HG03175 (cell line): ENCODE data around the gene LRIT3.
"Not testable (repeated sequence)": the region's sequence is repeated elsewhere in the genome, so short reads cannot be mapped to it uniquely, and the experiment has no call there.

ENCODE experiments used
- ATAC-seq: cut with Tn5 transposase; IDR thresholded peaks from one replicate; pipeline ENCODE4 v1.9.1; 2021; ENCODE audit warnings: mild to moderate bottlenecking, moderate library complexity; ENCODE audit not compliant: unreplicated experiment

LRIT3 gene

DNA sequence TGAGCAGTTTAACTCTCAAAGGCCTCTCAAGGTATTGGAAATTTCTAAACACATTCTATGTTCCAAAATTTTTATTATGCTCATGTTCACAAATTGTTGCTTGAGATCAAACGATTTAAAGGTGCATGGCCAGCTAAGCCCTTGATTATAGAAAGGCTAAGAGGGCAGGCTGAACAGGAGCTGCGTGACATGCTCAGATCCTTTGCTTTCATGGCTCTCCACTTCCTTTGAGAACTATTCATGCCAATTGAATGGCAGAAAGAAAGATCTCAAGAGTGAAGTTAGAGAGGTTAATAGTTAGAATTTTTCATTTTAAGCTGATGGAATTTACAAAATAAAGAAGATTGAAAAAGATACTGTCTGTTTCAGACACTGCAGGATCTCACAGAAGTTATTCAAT, 594 bp downstream of the LRIT3 start:
- ATAC-seq = no peak

DNA sequence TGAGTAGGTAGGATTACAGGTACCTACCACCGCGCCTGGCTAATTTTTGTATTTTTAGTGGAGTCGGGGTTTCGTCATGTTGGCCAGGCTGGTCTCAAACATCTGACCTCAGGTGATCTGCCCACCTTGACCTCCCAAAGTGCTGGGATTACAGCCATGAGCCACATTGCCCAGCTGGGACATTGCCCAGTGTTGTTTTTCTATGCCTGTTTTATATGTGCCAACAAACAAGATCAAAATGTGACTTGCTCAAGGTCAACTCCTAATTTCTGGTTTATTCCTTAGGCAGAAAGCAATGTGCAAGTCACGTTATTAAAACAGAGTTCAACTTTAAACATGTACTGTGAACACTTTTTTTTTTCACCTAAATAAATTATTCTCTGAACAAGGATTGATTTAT, 2.7 kb downstream of the LRIT3 start:
- no peak for ATAC-seq

DNA sequence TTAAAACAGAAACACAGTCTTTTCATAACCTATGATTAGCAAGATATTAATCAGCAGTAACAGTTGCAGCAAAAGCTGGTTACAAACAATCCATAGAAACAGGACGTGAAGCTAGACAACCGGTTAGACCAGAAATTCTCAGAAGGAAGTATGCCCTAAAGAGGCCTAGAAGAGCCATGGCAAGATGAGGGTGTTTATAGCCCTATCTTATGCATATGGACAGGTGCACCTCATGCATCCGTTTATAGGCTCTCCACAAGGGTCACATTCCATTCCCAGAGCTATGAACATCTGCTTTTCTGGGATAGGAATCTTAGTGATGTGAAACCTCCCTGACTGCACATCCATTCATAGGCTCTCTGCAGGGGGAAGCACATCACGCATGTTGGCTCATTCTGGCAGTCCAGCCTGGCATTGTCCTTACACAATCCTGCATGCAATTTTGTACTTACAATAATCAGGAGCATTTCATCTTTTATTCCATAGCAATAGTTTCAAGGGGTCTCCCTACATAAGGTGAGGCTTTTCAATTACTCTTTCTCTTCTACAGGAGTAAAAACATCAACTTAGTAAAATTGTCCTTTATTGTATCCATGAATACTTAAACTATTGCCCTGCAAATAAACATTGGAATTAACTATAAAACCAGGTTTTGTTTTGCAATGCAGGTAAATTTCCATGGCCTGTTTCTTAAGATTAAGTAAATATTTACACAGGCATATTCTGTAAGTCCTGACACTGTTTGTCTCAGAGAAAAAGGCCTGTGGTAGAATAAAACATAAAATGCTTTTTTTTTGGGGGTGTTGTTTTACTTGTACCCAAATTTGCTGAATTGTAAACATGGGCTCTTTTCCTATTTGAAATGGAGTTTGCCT, 11.8 kb downstream of the LRIT3 start:
- not testable (repeated sequence) for ATAC-seq

DNA sequence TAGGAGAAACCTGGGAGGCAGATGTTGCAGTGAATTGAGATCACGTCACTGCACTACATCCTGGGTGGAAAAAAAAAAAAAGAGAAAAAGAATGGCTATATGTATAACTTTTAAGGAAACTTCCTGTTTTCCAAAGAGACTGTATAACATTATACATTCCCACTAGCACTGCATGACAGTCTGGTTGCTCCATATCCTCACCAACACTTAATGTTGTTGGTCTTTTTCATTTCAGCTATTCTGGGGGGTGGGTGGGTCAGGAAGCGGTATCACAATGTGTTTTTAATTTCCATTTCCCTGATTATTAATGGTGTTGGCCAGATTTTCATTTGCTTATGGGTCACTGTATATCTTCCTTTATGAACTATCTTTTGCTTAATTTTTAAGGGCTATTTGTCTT, 13.4 kb downstream of the LRIT3 start:
- no peak for ATAC-seq

DNA sequence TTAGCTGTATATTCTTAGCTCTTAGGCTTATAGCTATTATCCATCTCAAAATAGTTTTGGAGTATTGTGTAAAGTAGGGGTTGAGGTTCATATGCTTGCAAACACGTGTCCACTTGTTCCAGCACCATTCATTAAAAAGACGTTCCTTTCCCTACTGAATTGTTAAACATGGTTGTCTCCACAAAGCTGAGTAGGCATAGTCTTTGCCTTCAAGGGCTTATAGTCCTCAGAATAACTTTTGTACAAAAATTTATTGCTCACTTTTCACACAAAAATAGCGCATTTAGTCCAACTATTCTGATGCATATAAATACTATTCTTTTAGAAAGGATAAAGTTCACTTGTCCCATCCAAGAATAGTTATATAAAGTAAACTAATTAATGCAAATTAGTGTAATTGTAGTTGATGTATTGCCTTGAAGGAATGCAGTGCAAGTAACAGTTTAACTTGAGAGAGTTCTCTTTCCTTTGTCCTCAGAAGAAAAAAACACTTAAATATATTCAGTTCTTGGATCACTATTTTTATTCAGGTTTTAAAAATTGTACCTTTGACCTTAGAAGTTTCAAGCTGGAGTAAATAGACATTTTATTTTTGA, 14.1 kb downstream of the LRIT3 start:
- ATAC-seq = no peak

DNA sequence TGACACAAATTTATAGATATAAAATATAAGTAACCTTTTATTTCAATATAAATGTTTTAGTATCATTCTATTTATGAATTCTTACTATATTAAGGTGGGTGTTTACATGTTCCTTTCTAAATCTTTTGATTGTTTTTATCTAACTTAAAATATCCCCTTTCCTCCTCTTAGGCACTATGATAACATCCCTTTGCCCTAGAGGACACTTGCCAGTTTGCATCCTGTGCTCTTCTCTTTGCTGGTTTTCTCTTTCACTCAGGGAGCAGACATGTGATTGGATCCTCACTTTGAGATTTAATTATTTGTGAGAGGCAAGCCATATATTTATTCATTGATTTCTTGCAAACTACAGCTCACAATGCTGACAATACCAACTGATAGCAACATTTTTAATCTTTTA, 16.2 kb downstream of the LRIT3 start:
- no peak for ATAC-seq

DNA sequence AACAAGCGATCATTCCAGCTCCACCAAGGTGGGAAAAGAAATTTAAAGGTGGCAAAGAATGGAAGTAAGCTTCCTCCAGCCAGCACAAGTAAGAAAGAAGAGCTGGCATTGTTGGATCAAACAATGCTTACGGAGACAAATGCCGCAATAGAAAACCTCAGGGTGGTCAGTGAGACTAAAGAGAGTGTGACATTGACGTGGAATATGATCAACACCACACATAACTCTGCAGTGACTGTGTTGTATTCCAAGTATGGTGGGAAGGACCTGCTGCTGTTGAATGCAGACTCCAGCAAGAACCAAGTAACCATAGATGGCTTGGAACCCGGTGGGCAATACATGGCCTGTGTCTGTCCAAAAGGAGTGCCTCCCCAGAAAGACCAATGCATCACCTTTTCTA, 22.2 kb downstream of the LRIT3 start:
- ATAC-seq = no peak

DNA sequence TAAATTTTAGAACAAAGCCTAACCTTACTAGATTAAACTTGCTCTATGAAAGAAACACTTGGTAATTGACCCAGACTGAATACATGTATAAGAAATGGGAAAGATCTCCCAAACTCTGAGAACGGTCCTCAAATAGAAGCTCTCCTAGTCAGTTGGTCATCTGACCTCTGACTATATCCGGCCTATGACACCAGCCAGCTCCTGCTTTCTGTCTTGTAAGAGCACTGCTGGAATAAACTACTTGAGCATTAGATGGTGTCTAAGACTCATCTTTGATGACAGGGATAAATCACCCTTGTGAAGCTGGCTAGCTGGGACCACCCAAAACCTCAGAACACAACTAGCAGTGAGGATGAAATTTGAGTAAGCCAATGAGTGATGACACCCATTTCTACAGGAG, 24.2 kb downstream of the LRIT3 start:
- no peak for ATAC-seq

DNA sequence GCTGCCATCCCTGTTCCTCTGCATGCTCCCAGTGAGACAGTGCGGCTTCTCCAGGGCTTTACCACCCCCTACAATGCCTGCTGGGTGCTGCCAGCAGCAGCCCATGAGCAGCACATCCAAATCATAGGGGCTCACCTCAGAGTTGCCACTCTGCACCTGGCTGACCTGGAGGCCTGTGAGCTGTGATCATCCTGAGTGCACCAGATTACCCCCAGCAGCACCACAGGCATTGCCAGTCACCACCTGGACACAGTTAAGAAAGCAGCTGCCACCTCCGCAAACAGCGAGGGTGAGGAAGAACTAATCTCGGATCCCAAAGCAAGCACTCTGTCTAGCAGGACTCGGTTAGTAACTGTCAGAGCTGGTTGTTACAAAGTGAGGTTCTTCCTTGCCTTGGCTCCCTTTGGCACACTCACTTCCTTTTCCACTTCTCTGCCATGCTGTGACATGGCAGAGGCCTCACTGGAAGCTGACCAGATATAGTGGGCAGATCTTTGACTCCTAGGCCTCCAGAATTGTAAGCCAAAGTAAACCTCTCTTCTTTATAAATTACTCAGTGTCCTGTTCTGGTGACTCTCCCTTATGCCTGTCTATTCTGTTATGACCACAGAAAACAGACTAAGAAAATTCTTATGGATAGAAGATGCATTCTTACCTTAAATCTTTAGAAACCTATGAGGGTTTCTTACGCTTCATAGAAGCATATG, 25.2 kb downstream of the LRIT3 start:
- no peak for ATAC-seq

DNA sequence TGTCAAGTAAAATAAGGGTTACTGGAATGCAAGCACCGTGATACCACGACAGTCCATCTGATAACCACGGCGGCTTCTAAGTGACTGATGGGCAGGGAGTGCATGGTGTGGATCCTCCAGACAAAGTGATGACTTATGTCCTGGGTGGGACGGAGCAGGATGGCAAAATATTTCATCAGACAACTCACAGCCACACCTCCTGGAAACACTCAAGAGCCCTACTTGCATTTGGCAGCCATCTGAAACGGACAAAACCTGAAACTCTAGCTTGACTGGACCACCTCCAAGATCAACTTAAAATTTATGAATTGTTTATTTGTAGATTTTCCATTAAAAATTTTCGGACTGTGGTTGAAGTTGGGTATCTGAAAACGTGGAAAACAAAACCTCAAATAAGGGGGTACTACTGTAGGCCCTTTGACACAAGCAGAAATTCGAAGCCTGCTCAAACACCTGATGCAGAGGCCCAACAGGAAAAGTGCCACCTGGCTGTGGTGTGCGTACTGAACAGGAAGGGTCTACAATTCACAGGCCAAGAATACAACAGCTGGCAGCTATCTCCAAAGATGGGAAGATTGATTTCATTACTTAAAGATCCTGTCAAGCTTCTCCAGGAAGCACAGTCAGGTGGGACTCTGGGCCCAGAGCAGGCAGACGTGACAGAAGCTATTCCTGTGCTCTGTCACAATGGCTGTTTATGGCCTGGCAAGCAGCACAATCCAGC, 26.0 kb downstream of the LRIT3 start:
- ATAC-seq = no peak

DNA sequence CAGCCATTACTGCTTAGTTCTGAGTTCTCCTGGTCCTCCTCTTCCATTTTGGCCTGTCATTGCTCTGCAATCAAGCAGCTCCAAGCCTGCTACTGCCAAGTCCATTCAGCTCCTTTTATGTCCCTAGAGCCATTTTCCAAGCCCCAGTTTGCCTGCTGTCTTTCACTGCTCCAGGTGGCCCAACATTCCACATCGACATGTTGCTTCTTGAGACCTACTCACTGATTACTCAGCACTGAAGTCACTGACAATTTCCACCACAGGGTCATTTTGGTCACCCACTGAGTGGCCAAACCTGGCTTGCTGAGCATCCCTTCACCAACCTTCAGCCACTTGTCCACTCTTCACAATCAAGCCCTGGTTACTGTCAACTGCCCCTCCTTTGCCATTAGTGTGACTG, 27.2 kb downstream of the LRIT3 start:
- no peak for ATAC-seq

DNA sequence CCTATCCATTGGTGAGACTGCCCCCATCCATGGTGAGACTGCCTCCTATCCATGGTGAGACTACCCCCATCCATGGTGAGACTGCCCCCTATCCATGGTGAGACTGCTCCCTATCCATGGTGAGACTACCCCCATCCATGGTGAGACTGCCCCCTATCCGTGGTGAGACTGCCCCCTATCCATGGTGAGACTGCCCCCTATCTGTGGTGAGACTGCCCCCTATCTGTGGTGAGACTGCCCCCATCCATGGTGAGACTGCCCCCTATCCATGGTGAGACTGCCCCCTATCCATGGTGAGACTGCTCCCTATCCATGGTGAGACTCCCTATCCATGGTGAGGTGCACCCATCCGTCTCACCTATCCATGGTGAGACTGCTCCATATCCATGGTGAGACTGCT, 27.6 kb downstream of the LRIT3 start:
- ATAC-seq = not testable (repeated sequence)

DNA sequence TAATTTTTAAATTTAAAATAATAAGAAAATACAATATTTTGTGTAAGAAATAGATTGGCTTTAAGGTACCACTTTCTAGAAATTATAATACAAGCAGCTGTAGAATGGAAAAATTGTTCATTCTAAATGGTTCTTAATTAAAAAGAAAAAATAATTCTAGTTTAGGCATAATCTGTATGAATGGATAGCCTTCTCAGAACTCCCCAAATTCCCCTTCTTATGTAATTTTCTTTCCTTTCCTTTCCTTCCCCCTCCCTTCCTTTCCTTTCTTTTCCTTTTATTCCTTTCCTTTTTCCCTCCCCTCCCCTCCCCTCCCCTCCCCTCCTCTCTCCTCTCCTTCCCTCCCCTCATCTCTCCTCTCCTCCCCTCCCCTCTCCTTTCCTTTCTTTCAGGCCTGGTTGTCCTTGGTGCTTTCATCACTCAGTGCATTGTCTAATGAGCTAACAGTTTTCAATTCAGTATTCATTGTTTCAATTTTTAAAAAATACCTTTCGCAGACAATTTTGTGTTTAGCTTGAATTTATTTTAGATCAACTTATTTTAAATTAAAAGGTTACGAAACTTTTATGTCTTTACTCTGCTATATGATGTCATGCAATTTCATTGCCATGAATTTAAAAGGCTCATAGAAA, 28.8 kb downstream of the LRIT3 start:
- ATAC-seq = no peak

DNA sequence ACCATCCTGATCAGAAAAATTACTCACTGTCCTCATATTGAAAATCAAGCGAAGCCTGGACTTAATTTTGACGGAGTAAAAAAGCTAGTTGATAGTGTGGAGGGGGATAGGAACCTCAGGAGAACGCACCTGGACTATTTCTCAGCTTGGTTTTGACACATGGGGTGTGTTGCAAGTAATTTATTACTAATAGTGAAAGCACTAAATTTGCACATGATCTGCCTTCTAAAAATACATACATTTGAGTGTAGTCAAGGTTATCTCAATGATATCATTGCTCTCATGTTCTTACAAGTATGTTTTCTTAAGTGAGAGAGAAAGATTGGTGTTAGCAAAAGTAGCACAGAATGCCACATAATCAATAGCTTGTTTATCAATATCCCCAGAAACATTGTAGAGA, 29.5 kb downstream of the LRIT3 start:
- peak; percentile 94 for ATAC-seq

DNA sequence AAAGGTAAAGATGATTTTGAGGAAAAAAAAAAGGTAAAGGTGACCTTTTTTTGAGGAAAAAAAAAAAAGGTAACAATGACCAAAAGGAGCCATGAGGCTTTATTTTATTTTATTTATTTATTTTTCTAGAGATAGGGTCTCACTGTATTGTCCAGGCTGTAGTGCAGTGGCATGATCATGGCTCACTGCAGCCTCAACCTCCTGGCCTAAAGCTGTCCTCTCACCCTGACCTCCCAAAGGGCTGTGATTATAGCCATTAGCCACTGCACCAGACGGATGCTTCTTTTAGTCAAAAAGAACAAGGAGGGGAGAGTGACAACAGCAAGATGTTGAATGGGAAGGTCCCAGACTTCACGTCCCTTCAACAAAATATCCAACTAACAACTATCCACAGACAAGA, 30.4 kb downstream of the LRIT3 start:
- no peak for ATAC-seq

DNA sequence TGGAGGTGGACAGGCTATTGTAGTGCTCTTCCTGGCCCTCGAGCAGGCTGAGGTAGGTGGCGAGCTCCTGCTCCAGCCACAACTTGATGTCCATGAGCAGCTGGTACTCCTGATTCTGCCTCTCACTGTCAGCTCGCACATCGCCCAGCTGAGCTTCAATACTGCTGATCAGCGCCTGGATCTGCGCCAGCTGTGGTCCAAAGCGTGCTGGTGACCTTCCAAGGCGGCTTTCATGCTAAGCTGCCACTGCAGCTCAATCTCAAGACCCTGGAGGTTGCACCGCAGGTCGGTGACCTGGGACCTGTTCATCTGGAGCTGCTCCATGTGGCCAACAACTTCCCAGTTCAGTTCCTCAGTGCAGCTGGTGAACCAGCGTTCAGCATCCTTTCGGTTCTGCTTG, 31.2 kb downstream of the LRIT3 start:
- no peak for ATAC-seq

DNA sequence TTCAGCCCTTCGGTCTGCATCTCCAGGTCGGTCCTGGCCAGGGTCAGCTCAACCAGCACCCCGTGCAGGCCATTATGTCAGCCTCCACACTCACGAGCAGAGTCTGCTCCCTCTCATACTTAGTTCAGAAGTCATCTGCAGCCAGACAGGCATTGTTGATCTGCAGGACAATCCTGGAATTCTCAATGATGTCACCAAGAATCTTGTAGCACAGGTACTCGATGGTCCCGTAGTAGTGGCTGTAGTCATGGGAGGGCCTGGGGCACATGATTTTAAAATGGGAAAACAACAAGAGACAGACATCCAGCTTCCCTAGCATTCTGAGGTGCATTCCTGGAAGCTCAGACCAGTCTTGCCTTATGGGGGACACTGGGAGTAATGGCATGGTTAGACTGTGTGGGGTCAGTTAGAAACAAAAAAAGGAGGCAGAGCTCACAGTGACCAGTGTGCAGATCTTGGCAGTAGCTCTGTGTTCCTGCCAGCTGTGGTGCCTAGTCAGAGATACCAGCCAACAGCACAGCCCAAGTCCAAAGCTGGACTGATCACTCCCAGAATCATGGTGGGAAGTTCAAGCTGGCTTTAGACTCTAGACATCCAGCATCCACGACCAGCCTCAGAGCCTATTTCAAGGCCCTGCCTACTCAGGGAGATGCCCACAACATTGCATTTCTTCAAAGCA, 31.9 kb downstream of the LRIT3 start:
- ATAC-seq = no peak

DNA sequence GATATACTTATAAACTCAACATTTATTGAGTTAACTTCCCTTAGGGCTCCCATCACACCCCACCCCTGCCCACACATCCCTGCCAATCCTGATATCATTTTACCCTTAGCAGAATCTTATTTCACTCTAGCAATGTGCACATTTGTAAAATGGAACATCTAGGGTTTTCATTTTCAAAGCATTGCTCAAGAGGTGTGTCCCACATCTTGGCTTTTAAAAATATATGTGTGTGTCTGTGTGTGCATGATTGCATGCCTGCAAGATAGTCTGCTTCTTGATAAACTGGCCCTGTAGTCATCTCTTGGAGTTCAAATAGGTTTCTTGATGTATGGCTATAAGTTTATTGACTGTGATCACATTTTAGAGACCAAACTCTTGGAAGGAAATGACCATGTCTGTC, 38.4 kb downstream of the LRIT3 start:
- no peak for ATAC-seq

DNA sequence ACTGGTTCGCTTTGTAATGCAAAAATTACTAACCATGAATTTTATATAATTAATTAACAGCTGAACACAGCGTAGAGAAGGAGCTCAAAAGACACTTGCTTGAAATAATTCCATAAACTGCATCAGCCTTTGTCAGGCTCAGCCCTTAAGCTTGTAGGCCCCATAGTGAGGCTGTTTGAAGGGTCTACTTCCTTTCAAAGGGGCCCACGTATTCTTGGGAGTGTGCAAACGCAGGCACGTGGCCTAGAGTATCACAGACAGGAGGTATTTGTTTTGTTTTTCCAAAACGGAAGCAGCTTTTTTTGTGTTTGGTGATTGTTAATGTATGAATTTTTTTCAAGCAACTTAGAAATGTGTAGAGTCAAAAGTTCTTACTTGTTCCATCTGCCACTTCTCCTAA, 39.2 kb downstream of the LRIT3 start:
- ATAC-seq = no peak

DNA sequence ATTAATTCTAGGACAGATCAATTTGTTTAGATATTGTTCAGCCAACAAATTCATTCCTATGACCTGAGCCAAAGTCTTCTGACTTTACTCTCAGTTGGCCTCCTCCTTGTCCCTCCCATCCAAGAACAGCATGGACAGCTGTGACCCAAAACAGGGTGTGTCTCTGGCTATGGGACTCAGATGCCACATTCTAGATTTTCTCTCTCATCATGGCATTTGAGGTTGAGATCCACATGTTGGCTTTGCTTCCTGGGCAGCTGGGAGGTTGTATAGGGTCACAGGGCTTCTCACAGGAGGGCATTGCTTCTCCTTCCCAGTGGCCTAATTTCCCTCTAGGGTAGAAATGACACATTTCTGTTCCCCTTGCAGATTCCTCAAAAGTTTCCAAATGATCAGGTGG, 42.2 kb downstream of the LRIT3 start:
- no peak for ATAC-seq
